ENCODE data around the gene AP3D1. TPM values are rescaled to one million over a fixed set of nuclear protein-coding genes. Genes with fewer than 3 reads are reported as not detected.

The AP3D1 gene
- total and polyA plus RNA-seq, 2 donors (not counting 3 experiments of a cell fraction or from before 2014, with no cell fraction given), result 130 to 137 TPM

DNA sequence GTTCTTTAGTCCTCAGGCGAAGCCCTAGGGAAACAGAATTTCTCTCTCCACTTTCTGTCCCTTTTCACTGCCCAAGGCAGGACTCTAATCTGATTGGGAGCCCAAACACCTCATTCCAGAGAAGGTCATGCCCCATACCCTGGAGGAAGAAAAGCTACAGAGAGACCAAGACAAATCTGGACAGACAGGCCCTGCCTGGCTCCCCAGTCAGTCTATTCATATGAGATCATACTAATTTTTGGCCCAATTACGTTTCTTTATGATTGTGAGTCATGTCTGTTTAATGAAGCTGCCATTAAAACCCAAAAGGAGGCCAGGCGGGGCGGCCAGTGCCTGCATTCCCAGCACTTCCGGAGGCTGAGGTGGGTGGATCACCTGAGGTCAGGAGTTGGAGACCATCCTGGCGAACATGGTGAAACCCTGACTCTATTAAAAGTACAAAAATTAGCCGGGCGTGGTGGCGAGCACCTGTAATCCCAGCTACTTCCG, 3.3 kb upstream of the AP3D1 start:
- ChIA-PET POLR2A (no interaction called here), CTCF (interaction anchor here (0.8 to 2.5 kb wide), 8 partner anchors 15 to 162 kb away, joined by 3 to 36 read pairs (median 13); no protein-coding TSS in a partner anchor)

More for the DNA sequence above, 3.3 kb upstream of the AP3D1 start:
- Histone ChIP-seq H3K4me2 (ENCODE audit: insufficient read depth, low read length) (no peak overlapping the region), H3K36me3 (ENCODE audit: control insufficient read depth in 2 of 2, extremely low read depth in 1 of 2, insufficient read depth in 2 of 2, low read length in 2 of 2) (no peaks in the 10 kb centered on the region), H3K9me1 (replicated peaks; ENCODE audit: control insufficient read depth, extremely low read depth, insufficient read depth, low read length) (no peaks in the 10 kb centered on the region), H3K4me3 (replicated peaks in 1 of 3; ENCODE audit: insufficient read depth in 1 of 3, low read depth in 1 of 3, low read length in 3 of 3) (no peak overlapping the region), H2AFZ (ENCODE audit: low read depth, low read length) (no peak overlapping the region), H3K9me3 (replicated peaks; ENCODE audit: control insufficient read depth, insufficient read depth, low read length) (no peaks in the 10 kb centered on the region), H3K9ac (replicated peaks; ENCODE audit: extremely low read depth, insufficient read depth, low read length) (no peak overlapping the region), H3K27ac (ENCODE audit: insufficient read depth, low read depth, low read length) (no peak overlapping the region), H3K4me1 (ENCODE audit: control insufficient read depth, extremely low read depth, insufficient read depth, low read length) (peaks cover 7% of the 10 kb centered on the region), H3K27me3 (ENCODE audit: control insufficient read depth in 2 of 2, insufficient read depth in 2 of 2, low read length in 2 of 2) (no peaks in the 10 kb centered on the region), H3K79me2 (ENCODE audit: control insufficient read depth, insufficient read depth, low read length) (peaks cover 16% of the 10 kb centered on the region), H4K20me1 (replicated peaks; ENCODE audit: control insufficient read depth, extremely low read depth, insufficient read depth, low read length) (no peaks in the 10 kb centered on the region)
- TF ChIP-seq CTCF (IDR thresholded peaks at IDR 0.05; ENCODE audit: extremely low read depth in 1 of 2, insufficient read depth in 1 of 2, low read depth in 1 of 2, low read length in 2 of 2) (no peak), MYC (IDR thresholded peaks at IDR 0.05; ENCODE audit: low read depth, low read length) (no peak), GATA2 (IDR thresholded peaks at IDR 0.05; ENCODE audit: insufficient read depth, insufficient read length, low read depth, low read length) (no peak), POLR2A (IDR thresholded peaks at IDR 0.05; ENCODE audit: low read depth, low read length) (no peak), JUN (IDR thresholded peaks at IDR 0.05; ENCODE audit: borderline replicate concordance, insufficient read depth, insufficient read length, low read depth) (no peak), FOS (IDR thresholded peaks at IDR 0.05; ENCODE audit: borderline replicate concordance, insufficient read depth, low read length) (no peak), POLR2AphosphoS5 (IDR thresholded peaks at IDR 0.05; ENCODE audit: insufficient read depth, low read depth, low read length) (no peak), EZH2 (IDR thresholded peaks at IDR 0.05; ENCODE audit: borderline replicate concordance, low read depth, low read length, severe bottlenecking) (no peak)
- TF ChIP-seq, protein P1, sequence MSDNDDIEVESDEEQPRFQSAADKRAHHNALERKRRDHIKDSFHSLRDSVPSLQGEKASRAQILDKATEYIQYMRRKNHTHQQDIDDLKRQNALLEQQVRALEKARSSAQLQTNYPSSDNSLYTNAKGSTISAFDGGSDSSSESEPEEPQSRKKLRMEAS (IDR thresholded peaks at IDR 0.05; ENCODE audit: insufficient read depth, insufficient read length), result no peak
- intact Hi-C loops (cut with micrococcal nuclease), result no loop called here
- DNase-seq (ENCODE audit: low read depth, low spot score) (no peak), FAIRE-seq (no peak)
- dilution Hi-C loops (cut with MboI; ENCODE audit: extremely low pct_ligation_motif_present, low sequenced_read_pairs), result no loop called here
- BruUV-seq (replicated peaks), result no TSS peak

Data from endothelial cell of umbilical vein (primary cell).